Suprapubic skin (tissue), 3 donors: ENCODE measurements around the gene SPRYD3.

Experiments used
- POLR2A ChIP-seq, 2 donors: fragments of 450-650 bp; IDR thresholded peaks; one replicate each; pipeline ENCODE4 v1.6.1; 2017; ENCODE audit warnings: antibody characterized with exemption in 2 of 2, mild to moderate bottlenecking in 2 of 2, moderate library complexity in 2 of 2
- TF ChIP-seq, protein P1 (sequence below), 2 donors: fragments of 200-600 bp in 1 of 2; fragments of 450-650 bp in 1 of 2; sonication (generic) in 1 of 2; IDR thresholded peaks; one replicate each; pipeline ENCODE4 v1.5.1; 2016 to 2019; ENCODE audit warnings: antibody characterized with exemption in 2 of 2, mild to moderate bottlenecking in 1 of 2, moderate library complexity in 1 of 2

DNA sequence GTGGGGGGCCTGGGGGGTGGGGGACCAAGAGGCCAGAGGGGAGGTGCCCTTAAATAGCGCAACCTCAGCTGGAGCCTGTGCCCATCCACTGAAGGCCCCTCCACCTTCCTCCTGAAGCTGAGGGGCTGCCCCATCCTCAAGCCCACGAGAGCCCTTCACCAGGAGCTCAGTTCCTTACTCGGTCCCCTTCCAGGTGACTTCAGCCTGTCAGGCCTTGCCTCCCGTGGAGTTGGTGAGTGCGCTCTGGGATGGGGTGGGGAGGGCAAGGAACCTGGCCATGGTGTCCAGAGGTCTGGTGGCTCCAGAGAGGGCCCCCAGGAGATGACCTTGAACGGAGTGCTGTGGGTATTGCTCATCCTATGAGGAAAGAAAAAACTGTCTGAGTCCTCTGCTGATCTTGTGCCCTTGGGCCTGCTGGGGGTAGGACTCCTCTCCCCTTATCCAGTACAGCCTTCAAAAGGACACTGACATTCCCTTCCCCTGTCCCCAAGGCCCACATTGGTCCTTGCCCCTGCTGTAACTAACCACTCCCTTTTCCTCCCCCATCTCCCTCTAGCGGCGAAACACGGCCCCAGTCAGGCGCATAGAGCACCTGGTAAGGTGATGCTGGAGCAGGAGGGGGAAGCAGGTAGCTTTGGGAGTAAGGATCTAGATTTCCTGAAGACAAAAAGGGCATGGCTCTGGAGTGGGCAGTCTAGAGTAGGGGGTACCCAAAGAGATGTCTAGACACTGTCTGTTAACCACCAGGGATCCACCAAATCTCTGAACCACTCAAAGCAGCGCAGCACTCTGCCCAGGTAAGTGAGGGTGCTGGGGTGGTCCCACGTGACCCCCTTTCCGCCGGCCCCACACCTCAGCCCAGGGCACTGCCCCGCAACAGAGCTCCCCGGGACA, 25.7 kb downstream of the SPRYD3 start:
- TF ChIP-seq, protein P1, sequence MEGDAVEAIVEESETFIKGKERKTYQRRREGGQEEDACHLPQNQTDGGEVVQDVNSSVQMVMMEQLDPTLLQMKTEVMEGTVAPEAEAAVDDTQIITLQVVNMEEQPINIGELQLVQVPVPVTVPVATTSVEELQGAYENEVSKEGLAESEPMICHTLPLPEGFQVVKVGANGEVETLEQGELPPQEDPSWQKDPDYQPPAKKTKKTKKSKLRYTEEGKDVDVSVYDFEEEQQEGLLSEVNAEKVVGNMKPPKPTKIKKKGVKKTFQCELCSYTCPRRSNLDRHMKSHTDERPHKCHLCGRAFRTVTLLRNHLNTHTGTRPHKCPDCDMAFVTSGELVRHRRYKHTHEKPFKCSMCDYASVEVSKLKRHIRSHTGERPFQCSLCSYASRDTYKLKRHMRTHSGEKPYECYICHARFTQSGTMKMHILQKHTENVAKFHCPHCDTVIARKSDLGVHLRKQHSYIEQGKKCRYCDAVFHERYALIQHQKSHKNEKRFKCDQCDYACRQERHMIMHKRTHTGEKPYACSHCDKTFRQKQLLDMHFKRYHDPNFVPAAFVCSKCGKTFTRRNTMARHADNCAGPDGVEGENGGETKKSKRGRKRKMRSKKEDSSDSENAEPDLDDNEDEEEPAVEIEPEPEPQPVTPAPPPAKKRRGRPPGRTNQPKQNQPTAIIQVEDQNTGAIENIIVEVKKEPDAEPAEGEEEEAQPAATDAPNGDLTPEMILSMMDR (IDR thresholded peaks at IDR 0.05), result peak; percentile 57 to 70
- TF ChIP-seq POLR2A (IDR thresholded peaks at IDR 0.05), result no peak
